GM12872 (cell line): ENCODE results near the gene RASAL1.

Experiments
- TF ChIP-seq, protein P1 (sequence below): IDR thresholded peaks from 3 replicates; pipeline ENCODE4 v1.5.1; 2011; ENCODE audit warnings: low read depth, mild to moderate bottlenecking, low read length, moderate library complexity; ENCODE audit not compliant: insufficient read depth

The RASAL1 gene

DNA sequence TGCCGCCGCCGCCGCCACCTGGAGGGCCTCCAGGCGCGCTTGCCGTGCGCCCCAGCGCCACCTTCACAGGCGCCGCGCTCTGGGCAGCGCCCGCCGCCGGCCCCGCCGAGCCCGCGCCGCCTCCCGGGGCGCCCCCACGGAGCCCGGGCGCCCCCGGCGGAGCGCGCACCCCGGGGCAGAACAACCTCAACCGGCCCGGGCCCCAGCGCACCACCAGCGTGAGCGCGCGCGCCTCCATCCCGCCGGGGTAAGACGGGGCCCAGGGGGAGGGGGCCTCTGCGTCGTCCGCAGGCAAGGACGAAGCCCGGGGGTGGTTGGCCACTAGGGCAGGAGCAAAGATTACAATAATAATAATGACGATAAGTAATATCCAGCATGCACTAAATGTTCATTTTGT lies 57.7 kb downstream of the RASAL1 start:
- TF ChIP-seq, protein P1, sequence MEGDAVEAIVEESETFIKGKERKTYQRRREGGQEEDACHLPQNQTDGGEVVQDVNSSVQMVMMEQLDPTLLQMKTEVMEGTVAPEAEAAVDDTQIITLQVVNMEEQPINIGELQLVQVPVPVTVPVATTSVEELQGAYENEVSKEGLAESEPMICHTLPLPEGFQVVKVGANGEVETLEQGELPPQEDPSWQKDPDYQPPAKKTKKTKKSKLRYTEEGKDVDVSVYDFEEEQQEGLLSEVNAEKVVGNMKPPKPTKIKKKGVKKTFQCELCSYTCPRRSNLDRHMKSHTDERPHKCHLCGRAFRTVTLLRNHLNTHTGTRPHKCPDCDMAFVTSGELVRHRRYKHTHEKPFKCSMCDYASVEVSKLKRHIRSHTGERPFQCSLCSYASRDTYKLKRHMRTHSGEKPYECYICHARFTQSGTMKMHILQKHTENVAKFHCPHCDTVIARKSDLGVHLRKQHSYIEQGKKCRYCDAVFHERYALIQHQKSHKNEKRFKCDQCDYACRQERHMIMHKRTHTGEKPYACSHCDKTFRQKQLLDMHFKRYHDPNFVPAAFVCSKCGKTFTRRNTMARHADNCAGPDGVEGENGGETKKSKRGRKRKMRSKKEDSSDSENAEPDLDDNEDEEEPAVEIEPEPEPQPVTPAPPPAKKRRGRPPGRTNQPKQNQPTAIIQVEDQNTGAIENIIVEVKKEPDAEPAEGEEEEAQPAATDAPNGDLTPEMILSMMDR: no peak

DNA sequence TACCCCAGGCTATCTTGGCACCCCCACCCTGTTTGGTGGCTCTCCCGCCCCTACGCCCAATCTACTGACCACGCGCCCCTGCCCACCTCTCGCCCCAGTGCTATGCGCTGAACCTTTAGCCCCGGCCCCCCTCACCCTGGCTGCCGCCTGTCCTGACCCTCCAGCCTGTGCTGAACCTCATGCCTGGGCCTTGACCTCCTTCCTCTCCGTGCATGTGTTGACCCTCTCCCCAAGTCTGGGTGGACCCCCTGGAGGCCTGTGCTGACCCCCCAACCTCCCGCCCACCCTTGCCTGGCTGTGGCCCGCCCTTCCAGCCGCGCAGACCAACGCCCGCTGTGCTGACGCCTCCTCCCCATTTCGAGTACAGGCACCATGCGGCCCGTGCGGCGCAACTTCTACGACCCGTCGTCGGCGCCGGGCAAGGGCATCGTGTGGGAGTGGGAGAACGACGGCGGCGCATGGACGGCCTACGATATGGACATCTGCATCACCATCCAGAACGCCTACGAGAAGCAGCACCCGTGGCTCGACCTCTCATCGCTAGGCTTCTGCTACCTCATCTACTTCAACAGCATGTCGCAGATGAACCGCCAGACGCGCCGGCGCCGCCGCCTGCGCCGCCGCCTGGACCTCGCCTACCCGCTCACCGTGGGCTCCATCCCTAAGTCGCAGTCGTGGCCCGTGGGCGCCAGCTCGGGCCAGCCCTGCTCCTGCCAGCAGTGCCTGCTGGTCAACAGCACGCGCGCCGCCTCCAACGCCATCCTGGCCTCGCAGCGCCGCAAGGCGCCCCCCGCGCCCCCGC lies 58.3 kb downstream of the RASAL1 start:
- TF ChIP-seq, protein P1: no peak

DNA sequence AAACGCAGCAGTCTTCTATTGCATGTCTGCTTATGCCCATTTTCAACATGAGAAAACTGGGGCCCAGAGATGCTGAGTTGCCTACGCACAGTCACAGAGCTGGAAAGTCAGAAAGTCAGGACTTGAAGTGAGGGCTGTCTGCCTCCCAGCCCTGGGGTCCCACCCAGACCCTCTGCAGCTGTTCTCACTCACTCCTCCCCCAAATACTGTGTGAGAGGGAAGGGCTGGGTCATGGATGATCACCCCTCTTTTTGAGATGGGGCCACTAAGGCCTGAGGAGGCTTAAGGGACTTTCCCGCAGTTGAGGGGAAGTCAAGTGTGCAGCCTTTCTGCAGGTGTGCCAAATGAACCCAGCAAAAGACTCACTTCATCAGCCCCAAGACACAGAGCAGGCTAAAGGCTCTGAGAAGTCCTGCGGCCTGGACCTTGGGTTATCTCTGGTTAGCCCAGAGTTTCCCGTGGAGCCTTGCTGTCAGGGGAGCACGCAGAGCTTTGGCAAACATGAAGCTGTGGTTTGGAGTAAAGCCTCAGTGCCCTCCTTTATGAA lies 60.4 kb downstream of the RASAL1 start:
- TF ChIP-seq, protein P1: no peak

DNA sequence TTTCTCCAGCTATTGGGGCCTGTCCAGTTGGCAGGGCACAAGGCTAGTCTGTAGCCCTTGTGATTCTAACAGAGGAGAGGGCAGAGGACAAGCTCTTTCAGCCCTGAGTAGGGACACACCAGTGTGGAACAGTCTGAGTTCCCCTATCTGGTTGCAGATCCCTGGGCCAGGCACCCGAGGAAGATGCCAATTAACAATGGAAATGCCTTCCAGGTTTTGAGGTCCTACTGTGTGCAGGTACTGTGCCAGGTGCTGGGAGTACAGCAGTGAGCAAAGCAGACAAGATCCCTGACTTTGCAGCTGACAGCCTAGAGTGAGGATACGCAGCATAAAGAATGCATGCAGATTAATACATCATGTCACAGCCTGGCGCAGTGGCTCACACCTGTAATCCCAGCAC lies 62.0 kb downstream of the RASAL1 start:
- TF ChIP-seq, protein P1: no peak

DNA sequence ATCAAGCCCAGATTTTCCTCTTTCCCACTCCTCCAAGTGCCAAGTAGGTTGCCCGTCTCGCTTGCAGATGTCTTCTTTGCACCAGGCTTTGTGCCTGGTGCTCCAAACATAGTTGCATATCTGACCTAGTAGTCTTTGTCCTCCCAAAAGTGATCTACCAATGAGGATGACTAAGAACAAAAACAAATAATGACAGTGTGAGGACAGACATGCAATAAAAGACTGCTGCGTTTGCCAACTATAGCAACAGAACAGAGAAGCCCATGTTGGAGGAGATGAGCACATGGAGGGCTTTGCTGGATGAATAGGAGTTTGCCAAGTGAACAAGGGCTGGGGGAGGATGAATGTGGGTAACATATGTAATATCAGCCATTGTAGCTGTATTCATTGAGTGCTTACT lies 63.4 kb downstream of the RASAL1 start:
- TF ChIP-seq, protein P1: no peak

DNA sequence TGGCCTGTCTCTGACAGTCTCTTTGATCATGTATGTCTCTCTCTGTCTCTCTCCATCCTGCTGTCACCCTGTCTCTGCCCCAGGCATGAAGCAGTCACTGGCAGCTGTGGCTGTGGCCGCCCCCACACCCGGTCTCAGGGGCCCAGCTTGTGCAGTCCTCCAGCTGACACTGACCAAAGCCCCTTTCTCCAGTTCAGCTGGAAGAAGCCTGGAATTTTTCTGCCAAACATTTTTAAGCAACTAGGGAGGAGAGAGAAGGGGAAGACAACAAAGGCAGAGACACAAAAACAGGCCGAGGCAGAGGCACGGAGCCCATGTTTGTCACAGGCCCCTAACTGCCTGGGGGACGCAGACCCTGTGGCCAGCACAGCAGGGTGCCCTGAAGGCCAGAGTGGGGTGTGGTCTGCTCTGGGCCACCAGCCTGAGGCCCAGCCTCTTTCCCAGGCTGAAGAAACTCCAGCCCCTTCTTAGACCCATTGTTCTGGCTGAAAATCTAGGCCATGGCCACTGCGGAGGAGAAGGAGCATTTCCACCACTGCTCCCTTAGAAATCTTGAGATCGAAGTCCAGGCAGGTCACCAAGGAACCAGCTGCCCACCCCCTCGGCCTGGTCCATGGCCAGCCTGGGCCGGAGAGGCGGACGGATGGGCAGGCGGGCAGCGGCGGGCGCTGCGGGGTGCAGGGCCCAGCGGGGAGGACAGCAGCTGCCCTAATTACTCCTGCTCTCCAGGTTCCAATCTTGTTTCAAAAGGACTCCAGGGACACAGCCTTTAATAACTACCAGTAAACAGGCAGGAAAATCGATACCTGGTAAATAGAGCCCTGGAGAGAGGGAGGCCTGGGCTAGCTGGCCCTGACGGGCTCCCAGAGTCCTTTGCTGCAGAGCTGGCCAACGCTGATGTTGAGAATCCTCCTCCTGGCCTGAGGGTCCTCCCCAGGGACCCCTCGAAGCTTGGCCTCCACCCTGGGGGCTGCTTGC lies 64.1 kb downstream of the RASAL1 start:
- TF ChIP-seq, protein P1: no peak
